NOMO-1 (cell line): ENCODE measurements around the gene SMOC2.
"Not testable (repeated sequence)": the region's sequence is repeated elsewhere in the genome, so short reads cannot be mapped to it uniquely, and the experiment has no call there.

Source experiments
- DNase-seq, 2 experiments: peaks; one replicate each; lab custom pipeline; 2025; ENCODE audit not compliant: unreplicated experiment in 2 of 2; lab: John Stamatoyannopoulos, UW

SMOC2 gene

GRCh38 chr6:168535711-168536110, 94.7 kb downstream of the SMOC2 start:
- no peak for DNase-seq

GRCh38 chr6:168536196-168536595, 95.2 kb downstream of the SMOC2 start:
- no peak for DNase-seq

DNA sequence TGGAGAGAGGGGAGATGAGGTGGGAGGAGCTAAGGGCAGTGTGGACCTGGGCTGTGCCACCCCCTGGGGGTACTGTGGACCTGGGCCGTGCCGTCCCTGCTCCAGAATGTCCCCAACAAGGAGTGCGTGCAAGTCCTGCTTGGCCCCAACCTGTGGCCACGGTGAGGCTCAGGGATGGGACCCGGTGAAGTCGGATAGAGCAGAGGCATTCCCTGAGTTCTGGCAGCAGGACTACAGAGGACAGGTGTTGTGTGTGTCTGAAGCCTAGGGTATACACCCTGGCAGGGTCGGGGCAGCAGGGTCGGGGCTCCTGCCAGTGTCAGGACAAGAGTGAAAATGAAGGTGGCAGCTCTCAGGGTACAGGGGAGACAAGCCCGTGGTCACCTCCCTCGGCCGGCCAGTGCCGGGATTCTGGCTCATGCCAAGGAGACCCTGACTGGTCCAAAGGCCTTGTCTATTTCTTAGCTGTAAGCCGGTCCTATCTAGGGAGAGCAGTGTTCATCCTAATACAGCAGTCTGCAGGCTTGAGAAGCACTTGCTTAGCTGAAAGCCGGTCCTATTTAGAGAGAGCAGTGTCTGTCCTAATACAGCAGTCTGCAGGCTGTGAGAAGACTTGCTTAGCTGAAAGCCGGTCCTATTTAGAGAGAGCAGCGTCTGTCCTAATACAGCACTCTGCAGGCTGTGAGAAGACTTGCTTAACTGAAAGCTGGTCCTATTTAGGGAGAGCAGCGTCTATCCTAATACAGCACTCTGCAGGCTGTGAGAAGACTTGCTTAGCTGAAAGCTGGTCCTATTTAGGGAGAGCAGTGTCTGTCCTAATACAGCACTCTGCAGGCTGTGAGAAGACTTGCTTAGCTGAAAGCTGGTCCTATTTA, 95.9 kb downstream of the SMOC2 start:
- DNase-seq, result no peak

DNA sequence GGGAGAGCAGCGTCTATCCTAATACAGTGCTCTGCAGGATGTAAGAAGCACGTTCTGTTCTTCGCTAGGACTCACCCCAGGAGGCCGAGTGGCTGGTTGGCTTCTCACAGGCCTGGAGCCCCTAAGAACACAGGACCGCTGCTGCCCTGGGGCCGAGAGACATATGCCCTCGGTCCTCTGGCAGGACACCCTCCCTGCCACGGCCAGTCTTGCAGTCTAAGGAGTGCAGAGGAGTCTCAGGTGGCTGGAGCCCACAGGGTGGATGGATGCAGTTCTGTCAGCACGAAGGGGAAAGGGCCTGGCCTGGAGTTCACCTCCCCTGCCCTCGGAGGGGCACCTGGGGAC, 96.5 kb downstream of the SMOC2 start:
- DNase-seq, result no peak

- DNase-seq, result not testable (repeated sequence)
These were observed 97.4 kb downstream of the SMOC2 start for GRCh38 chr6:168538188-168538891.

DNA sequence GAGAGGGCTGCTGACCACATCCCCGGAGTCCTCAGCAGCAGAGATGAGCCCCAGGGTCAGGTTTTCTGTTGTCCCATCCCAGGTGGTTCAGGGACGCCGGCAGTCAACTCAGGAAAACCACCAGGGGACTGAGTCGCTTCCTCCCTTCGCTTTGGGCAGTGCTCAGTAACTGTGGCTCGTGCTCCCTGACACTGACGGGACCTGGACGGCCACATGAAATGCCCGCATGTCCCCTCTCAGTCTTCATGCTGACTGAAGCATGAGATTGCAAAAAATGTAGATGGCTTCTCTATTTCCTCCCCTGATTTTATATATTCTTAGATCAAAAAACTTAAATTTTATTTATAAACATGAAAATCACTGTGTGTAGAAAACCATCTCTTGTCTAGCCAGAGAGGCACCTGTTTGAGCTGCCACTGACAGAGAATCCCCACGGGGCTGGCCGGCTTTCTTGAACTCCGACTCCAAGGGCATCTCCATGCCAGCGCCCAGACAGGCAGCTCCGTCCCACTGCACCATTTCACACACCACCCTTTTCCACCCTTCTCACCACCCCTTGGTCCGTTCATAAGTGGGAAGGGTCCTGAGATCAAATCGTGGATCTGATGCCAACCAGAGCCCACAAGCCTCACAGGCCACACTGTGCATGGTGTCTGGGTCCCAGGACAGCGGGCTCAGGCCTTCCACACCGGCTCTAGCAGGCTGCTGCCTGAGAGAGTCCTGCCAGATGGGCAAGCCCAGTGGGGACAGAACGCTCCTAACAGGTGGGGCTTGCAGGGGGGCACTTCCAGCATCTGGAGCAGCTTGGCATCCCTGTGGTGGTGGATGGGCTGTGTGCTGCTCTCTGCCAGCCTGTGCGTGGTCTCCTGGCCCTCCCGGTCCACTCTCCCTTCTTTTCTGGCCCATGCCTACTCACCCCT, 98.2 kb downstream of the SMOC2 start:
- no peak for DNase-seq

GRCh38 chr6:168540713-168541291, 99.8 kb downstream of the SMOC2 start:
- no peak for DNase-seq

GRCh38 chr6:168541307-168541706, 100.3 kb downstream of the SMOC2 start:
- DNase-seq, result no peak

DNA sequence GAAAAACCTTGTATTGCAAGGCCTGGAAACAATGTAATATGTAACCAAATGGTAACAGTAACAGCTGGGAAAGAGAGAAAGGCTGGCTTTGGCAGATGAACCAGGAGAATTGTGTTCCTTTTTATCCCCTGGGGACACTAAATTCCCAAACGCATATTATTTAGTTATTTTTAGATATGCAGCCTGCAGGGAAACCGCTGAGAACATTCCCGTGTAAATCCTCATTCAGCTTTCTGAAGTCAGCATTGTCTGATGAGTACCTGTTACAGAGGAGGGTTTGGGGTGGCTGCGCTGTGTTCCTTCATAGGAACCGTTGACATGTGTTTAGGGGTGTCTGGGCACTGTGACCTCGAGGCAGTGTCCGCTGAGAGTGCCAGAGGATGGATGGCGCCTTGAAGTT, 101.3 kb downstream of the SMOC2 start:
- no peak for DNase-seq

- no peak for DNase-seq
These were observed 104.4 kb downstream of the SMOC2 start for GRCh38 chr6:168545428-168545827.

GRCh38 chr6:168546151-168546550, 105.2 kb downstream of the SMOC2 start:
- DNase-seq, result no peak

DNA sequence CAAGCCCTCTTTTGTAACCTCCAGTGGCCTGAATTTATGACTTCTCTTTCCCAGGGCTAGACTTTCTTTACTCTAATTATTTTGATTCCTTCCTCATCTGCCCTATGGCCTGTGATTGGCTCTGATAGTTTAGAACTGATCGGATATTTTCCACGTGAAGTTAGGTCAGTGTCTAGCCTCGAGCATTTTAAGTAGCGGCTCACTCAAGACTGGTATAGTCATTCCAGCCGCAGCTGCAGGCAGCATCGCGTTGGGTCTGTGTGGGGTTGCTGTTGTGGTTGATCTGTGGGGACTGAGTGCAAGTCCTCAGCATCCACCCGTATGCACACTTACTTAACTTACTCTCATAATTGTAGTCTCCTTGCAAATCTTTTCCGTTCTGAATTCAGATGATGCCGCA, 105.7 kb downstream of the SMOC2 start:
- no peak for DNase-seq

DNA sequence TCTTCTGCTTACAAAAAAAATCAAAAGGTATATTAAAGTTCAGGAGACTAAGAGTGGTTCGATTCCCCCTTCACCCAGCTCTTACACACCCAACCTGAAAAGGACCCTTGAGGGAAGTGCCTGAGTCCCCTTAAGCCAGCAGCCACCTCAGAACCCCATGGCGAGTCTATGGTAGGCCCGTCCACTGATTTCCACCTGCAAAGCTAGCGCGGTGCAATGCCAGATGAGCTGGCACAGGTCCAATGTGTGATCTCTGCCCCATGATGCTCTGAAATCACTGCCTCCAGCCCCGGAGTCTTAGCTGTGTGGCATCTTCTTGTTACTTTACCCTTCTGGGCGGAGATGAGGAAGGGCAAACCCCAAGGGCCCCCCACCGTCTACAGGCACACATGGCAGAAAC, 109.3 kb downstream of the SMOC2 start:
- DNase-seq, result no peak

- DNase-seq, result no peak
These were observed 113.5 kb downstream of the SMOC2 start for GRCh38 chr6:168554472-168554871.

DNA sequence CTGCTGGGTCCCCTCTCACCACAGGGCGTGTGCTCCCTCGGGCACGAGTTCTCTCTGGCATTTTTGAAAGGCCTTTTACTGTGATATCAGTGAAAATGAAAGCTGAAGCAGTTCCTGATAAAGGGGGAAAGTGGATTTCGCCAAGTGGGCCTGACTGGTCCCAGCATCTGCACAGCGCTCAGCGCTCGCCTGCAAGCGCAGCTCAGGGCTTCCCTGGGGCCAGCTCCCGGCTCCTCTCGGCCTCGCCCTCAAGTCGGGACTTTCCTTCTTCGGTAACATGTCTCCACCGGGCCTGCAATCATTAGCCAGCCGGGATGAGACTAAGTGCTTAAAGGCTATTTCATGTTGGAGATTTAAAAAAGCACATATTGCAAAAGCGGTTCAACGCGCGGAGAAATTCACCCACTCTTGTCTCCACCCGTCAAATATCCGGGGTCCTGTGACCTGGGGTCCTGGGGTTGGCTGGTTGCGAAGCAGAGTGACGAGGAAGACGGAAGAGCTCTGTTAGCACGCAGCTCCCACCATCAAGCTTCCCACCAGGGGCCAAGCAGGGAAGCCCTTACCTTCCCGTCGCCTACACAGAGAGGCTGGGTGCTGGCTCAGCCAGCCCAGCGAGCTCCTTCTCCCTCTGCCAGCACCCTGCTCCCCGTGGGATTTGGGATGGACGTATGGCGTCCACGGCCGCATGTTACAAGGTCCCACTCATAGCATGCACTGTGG, 114.1 kb downstream of the SMOC2 start:
- DNase-seq, result no peak

- DNase-seq, result no peak
These were observed 114.8 kb downstream of the SMOC2 start for GRCh38 chr6:168555618-168556273.

GRCh38 chr6:168557512-168557911, 116.5 kb downstream of the SMOC2 start:
- DNase-seq, result no peak

DNA sequence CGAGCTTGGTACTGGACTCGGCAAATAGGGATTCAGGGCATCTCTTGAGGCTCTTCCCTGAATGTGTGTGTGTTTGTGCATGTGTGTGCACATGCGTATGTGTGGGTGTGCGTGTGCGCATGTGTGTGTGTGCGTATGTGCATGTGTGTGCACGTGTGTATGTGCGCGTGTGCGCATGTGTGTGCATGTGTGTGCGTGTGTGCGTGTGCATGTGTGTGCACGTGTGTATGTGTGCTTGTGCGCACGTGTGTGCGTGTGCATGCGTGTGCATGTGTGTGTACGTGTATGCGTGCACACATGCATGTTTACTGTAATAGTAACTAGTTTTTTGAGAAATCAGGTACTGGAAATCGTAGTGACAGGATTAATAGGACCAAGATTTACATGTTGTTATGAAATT, 117.7 kb downstream of the SMOC2 start:
- no peak for DNase-seq

DNA sequence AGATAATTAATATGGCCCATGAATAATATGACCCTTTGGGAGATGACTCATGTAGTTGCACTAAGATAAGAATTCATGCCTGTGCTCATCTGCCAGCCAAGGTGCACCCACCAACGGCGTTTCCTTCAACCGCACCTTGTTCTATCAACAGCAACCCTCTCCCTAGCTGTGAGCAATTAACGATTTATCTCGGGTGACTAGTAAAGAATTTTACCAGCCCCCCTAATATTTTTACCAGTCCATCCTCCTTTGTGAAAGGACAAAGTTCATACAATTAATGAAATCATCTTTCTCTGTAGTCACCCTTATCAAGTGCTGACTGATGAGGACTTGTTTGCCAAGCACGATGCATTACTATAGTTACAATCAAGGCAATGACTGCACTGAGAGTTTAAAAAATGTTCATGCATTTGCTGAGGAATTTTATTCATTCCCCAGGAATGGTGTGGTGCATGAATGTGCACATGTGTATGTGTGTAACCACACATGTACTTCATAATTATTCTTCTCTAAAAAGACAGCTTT, 118.7 kb downstream of the SMOC2 start:
- DNase-seq, result no peak
